WTC11 (cell line): Measurements from ENCODE around the gene AGAP1. TPM values are rescaled to one million over a fixed set of nuclear protein-coding genes. Genes with fewer than 3 reads are reported as not detected.

ENCODE experiments used
- ATAC-seq: fragments of 200-7000 bp; cut with Tn5 transposase; 2 replicates; pipeline ENCODE4 v1.10.0; 2021; ENCODE audit warnings: mild to moderate bottlenecking, moderate library complexity
- CTCF ChIA-PET: fragments of 300-600 bp; sonication (Branson Sonifier 250); formaldehyde crosslinking; loops from one replicate; lab custom pipeline; 2021; ENCODE audit warnings: antibody characterized with exemption; lab: Charles Lee
- POLR2A ChIA-PET: fragments of 350-600 bp; sonication (Branson Sonifier 250); formaldehyde crosslinking; loops from one replicate; lab custom pipeline; 2021; ENCODE audit warnings: antibody characterized with exemption; lab: Charles Lee
- DNase-seq: peaks from one replicate; pipeline ENCODE4 v3.0.0; 2021; ENCODE audit warnings: low spot score
- H3K27ac Mint-ChIP-seq: 2 replicates; pipeline ENCODE4 v1.8.0; 2021; ENCODE audit warnings: mixed read lengths
- H3K27me3 Mint-ChIP-seq: 2 replicates; pipeline ENCODE4 v1.8.0; 2021; ENCODE audit warnings: low read depth, mild to moderate bottlenecking, moderate library complexity, mixed read lengths
- H3K36me3 Mint-ChIP-seq: 2 replicates; pipeline ENCODE4 v1.8.0; 2021; ENCODE audit warnings: mixed read lengths
- H3K4me1 Mint-ChIP-seq: 2 replicates; pipeline ENCODE4 v1.8.0; 2022; ENCODE audit warnings: mixed read lengths
- H3K4me3 Mint-ChIP-seq: 2 replicates; pipeline ENCODE4 v1.8.0; 2021; ENCODE audit warnings: mild to moderate bottlenecking, moderate library complexity, mixed read lengths
- H3K9me3 Mint-ChIP-seq: 2 replicates; pipeline ENCODE4 v1.8.0; 2021; ENCODE audit warnings: mixed read lengths
- AFF4 ChIP-seq: sonication (generic); formaldehyde crosslinking; IDR thresholded peaks from 2 replicates; pipeline ENCODE4 v1.8.1; 2023; ENCODE audit warnings: mild to moderate bottlenecking, missing genetic modification reagents, borderline replicate concordance
- ATF2 ChIP-seq: sonication (generic); formaldehyde crosslinking; IDR thresholded peaks from 2 replicates; pipeline ENCODE4 v1.8.1; 2022; ENCODE audit warnings: low read depth, missing genetic modification reagents, borderline replicate concordance
- CBFB ChIP-seq: sonication (generic); formaldehyde crosslinking; IDR thresholded peaks from 2 replicates; pipeline ENCODE4 v1.8.1; 2022; ENCODE audit warnings: mild to moderate bottlenecking, low read depth, missing genetic modification reagents
- CREM ChIP-seq: sonication (generic); formaldehyde crosslinking; IDR thresholded peaks from 2 replicates; pipeline ENCODE4 v1.8.1; 2022; ENCODE audit warnings: mild to moderate bottlenecking, missing genetic modification reagents, moderate library complexity
- E2F4 ChIP-seq: sonication (generic); formaldehyde crosslinking; IDR thresholded peaks from 2 replicates; pipeline ENCODE4 v1.8.1; 2022; ENCODE audit warnings: low read depth, mild to moderate bottlenecking, moderate library complexity, missing genetic modification reagents, borderline replicate concordance
- GRHL2 ChIP-seq: fragments of 250-450 bp; sonication (Bioruptor Pico); IDR thresholded peaks from 2 replicates; pipeline ENCODE4 v1.8.0; 2022; ENCODE audit warnings: mild to moderate bottlenecking, moderate library complexity; ENCODE audit not compliant: insufficient replicate concordance, severe bottlenecking
- JAZF1 ChIP-seq: fragments of 250-450 bp; sonication (Bioruptor Pico); IDR thresholded peaks from 2 replicates; pipeline ENCODE4 v1.9.0; 2021; ENCODE audit warnings: moderate library complexity, mild to moderate bottlenecking, inconsistent platforms
- NFATC4 ChIP-seq: fragments of 250-450 bp; sonication (Bioruptor Pico); IDR thresholded peaks from 2 replicates; pipeline ENCODE4 v1.9.0; 2021; ENCODE audit warnings: mild to moderate bottlenecking
- NR1H2 ChIP-seq: sonication (generic); formaldehyde crosslinking; IDR thresholded peaks from 2 replicates; pipeline ENCODE4 v1.9.0; 2021; ENCODE audit warnings: mild to moderate bottlenecking, moderate library complexity, missing genetic modification reagents
- PREB ChIP-seq: sonication (generic); formaldehyde crosslinking; IDR thresholded peaks from 2 replicates; pipeline ENCODE4 v1.8.1; 2022; ENCODE audit warnings: mild to moderate bottlenecking, missing genetic modification reagents, moderate library complexity, borderline replicate concordance
- RORB ChIP-seq: fragments of 250-450 bp; sonication (Bioruptor Pico); IDR thresholded peaks from 2 replicates; pipeline ENCODE4 v1.9.0; 2021; ENCODE audit warnings: mild to moderate bottlenecking
- SP1 ChIP-seq: sonication (generic); formaldehyde crosslinking; conservative IDR thresholded peaks from 2 replicates; pipeline ENCODE4 v1.8.1; 2022; ENCODE audit warnings: missing genetic modification reagents
- TEAD1 ChIP-seq: sonication (generic); formaldehyde crosslinking; IDR thresholded peaks from 2 replicates; pipeline ENCODE4 v1.8.0; 2022; ENCODE audit warnings: mild to moderate bottlenecking, missing genetic modification reagents
- ZBTB21 ChIP-seq: sonication (generic); formaldehyde crosslinking; IDR thresholded peaks from 2 replicates; pipeline ENCODE4 v1.8.1; 2023; ENCODE audit warnings: mild to moderate bottlenecking, missing genetic modification reagents, borderline replicate concordance
- ZNF263 ChIP-seq: sonication (generic); formaldehyde crosslinking; IDR thresholded peaks from 2 replicates; pipeline ENCODE4 v1.8.1; 2022; ENCODE audit warnings: low read depth, mild to moderate bottlenecking, moderate library complexity, missing genetic modification reagents
- ZNF396 ChIP-seq: fragments of 250-450 bp; sonication (Bioruptor Pico); IDR thresholded peaks from 2 replicates; pipeline ENCODE4 v1.8.0; 2021; ENCODE audit warnings: mild to moderate bottlenecking, moderate library complexity, borderline replicate concordance
- total RNA-seq: library from RNA; stranded (reverse); gene quantifications from 3 replicates; pipeline ENCODE4 v1.2.3, GENCODE V29; 2021
- TF ChIP-seq, protein P1 (sequence below): sonication (generic); formaldehyde crosslinking; IDR thresholded peaks from 2 replicates; pipeline ENCODE4 v1.8.0; 2022; ENCODE audit warnings: mild to moderate bottlenecking, missing genetic modification reagents
- TF ChIP-seq, protein P2 (sequence below): sonication (generic); formaldehyde crosslinking; IDR thresholded peaks from 2 replicates; pipeline ENCODE4 v1.8.1; 2023; ENCODE audit warnings: mild to moderate bottlenecking, missing genetic modification reagents, moderate library complexity

The AGAP1 gene
- total RNA-seq, 1 experiment from 2014 or later = 49.3 TPM

- H3K9me3 Mint-ChIP-seq = no peaks in the 10 kb centered on the region
- TF ChIP-seq CBFB (CRISPR knock-in tag) = no peak
- TF ChIP-seq, all 79 proteins: peak for 0
- ATAC-seq = no peak
- CTCF ChIA-PET = interaction anchor here (1.1 to 3.1 kb wide), 5 partner anchors 158 to 229 kb away, joined by 3 to 16 read pairs (median 7); no protein-coding TSS in a partner anchor
- Mint-ChIP-seq H3K4me1 (peaks cover 43% of the 10 kb centered on the region), H3K36me3 (no peaks in the 10 kb centered on the region), H3K27me3 (no peaks in the 10 kb centered on the region), H3K4me3 (no peak overlapping the region), H3K27ac (no peak overlapping the region)
- DNase-seq = no peak
- POLR2A ChIA-PET = no interaction called here
Measured at GRCh38 chr2:235951493-235951892, 457.6 kb downstream of the AGAP1 start.

DNA sequence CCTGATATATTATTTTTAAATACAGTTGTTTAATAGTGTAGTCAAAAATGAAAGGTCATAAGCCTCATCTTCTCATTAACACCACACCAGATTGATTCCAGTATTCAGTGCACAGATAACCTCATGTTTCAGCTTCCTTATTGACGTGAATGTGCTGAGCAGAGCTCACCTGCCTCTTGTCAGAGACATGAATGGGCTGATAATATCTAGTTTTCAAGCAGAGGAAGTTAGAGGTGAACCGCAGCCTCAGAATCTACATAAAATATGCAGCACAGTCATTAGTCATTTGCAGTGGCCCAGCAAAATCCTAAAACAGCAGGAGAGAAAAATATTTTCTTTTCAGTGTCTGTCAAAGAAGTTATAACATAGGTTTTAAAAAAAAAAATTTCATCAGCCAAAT, 458.1 kb downstream of the AGAP1 start:
- DNase-seq = no peak
- no peaks in the 10 kb centered on the region for H3K9me3 Mint-ChIP-seq
- H3K4me1 Mint-ChIP-seq = peaks cover 40% of the 10 kb centered on the region
- no peaks in the 10 kb centered on the region for H3K27me3 Mint-ChIP-seq
- ATAC-seq = no peak
- no peak overlapping the region for H3K4me3 Mint-ChIP-seq
- no peak overlapping the region for H3K27ac Mint-ChIP-seq
- ChIA-PET CTCF (interaction anchor here (1.1 to 3.1 kb wide), 4 partner anchors 159 to 229 kb away, joined by 3 to 12 read pairs (median 6); no protein-coding TSS in a partner anchor), POLR2A (no interaction called here)
- H3K36me3 Mint-ChIP-seq = no peaks in the 10 kb centered on the region
- TF ChIP-seq, protein P1, sequence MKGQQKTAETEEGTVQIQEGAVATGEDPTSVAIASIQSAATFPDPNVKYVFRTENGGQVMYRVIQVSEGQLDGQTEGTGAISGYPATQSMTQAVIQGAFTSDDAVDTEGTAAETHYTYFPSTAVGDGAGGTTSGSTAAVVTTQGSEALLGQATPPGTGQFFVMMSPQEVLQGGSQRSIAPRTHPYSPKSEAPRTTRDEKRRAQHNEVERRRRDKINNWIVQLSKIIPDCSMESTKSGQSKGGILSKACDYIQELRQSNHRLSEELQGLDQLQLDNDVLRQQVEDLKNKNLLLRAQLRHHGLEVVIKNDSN = no peak
- TF ChIP-seq GRHL2 (CRISPR knock-in tag) = no peak
- no peak for TF ChIP-seq NR1H2 (CRISPR knock-in tag)
- TF ChIP-seq JAZF1 (CRISPR knock-in tag) = no peak
- TF ChIP-seq TEAD1 (CRISPR knock-in tag) = no peak
- no peak for TF ChIP-seq SP1
- no peak for TF ChIP-seq ATF2 (CRISPR knock-in tag)
- no peak for TF ChIP-seq CREM (CRISPR knock-in tag)
- TF ChIP-seq NFATC4 (CRISPR knock-in tag) = no peak
- TF ChIP-seq, protein P2, sequence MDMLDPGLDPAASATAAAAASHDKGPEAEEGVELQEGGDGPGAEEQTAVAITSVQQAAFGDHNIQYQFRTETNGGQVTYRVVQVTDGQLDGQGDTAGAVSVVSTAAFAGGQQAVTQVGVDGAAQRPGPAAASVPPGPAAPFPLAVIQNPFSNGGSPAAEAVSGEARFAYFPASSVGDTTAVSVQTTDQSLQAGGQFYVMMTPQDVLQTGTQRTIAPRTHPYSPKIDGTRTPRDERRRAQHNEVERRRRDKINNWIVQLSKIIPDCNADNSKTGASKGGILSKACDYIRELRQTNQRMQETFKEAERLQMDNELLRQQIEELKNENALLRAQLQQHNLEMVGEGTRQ (CRISPR knock-in tag) = no peak
- TF ChIP-seq RORB (CRISPR knock-in tag) = no peak
- no peak for TF ChIP-seq ZNF396
- no peak for TF ChIP-seq E2F4 (CRISPR knock-in tag)
- no peak for TF ChIP-seq ZBTB21 (CRISPR knock-in tag)
- TF ChIP-seq AFF4 (CRISPR knock-in tag) = no peak
- TF ChIP-seq PREB = no peak
- TF ChIP-seq ZNF263 (CRISPR knock-in tag) = no peak
